ENCODE measurements around the gene SAP25. TPM values are rescaled to one million over a fixed set of nuclear protein-coding genes. Genes with fewer than 3 reads are reported as not detected.
"Not testable (repeated sequence)": the region's sequence is repeated elsewhere in the genome, so short reads cannot be mapped to it uniquely, and the experiment has no call there.

Gene SAP25
- total RNA-seq, 1 donor from 2014 or later, result 2.9 TPM

DNA sequence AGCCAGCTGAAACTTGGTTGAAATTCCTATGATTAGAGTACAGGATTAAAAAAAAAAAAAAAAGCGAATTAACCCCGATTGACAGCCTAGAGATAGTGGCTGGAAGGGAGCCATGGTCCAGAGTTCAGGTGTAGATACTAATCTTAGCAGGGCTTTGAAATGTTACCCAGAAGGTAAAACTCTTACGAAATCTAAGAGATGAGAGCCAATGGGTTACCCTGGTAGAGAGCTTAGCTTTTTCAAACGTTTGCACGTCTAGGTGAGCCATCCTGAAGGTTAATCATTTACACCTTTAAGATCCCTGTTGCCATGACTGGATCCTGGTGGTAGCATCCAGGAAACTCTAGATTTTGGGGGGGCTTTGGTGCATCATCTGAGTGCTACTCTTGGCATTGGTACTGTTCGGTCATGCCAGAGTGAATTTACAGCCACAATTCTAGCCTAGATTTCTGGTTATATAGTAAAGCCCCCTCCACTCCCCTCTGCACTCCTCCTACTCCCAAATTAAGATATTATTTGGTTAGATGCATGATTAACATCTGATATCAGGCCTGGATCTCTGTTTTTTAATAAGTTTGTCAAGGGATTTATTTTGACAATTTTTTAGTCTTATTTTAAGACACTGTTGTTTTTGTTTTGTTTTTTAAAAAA is 33.5 kb downstream of the SAP25 start:
- no peak for DNase-seq (ENCODE audit: extremely low spot score in 2 of 2)
- Histone ChIP-seq H3K27me3 (no peaks in the 10 kb centered on the region), H3K9me3 (no peaks in the 10 kb centered on the region), H3K27ac (peak overlapping the region; percentile 55), H3K4me1 (peaks cover 43% of the 10 kb centered on the region), H3K4me3 (peak overlapping the region; percentile 82 to 83), H3K36me3 (no peaks in the 10 kb centered on the region)
- intact Hi-C loops (cut with DNase I), result loop anchor here (10.0 kb wide), 1 partner anchor 325 kb away; the partner anchor contains the start of gene TRIP6
- TF ChIP-seq POLR2AphosphoS5 (IDR thresholded peaks at IDR 0.05; ENCODE audit: insufficient read depth in 1 of 2, low read depth in 1 of 2) (no peak), POLR2A (IDR thresholded peaks at IDR 0.05) (no peak)
- TF ChIP-seq, protein P1, sequence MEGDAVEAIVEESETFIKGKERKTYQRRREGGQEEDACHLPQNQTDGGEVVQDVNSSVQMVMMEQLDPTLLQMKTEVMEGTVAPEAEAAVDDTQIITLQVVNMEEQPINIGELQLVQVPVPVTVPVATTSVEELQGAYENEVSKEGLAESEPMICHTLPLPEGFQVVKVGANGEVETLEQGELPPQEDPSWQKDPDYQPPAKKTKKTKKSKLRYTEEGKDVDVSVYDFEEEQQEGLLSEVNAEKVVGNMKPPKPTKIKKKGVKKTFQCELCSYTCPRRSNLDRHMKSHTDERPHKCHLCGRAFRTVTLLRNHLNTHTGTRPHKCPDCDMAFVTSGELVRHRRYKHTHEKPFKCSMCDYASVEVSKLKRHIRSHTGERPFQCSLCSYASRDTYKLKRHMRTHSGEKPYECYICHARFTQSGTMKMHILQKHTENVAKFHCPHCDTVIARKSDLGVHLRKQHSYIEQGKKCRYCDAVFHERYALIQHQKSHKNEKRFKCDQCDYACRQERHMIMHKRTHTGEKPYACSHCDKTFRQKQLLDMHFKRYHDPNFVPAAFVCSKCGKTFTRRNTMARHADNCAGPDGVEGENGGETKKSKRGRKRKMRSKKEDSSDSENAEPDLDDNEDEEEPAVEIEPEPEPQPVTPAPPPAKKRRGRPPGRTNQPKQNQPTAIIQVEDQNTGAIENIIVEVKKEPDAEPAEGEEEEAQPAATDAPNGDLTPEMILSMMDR (IDR thresholded peaks at IDR 0.05), result no peak

DNA sequence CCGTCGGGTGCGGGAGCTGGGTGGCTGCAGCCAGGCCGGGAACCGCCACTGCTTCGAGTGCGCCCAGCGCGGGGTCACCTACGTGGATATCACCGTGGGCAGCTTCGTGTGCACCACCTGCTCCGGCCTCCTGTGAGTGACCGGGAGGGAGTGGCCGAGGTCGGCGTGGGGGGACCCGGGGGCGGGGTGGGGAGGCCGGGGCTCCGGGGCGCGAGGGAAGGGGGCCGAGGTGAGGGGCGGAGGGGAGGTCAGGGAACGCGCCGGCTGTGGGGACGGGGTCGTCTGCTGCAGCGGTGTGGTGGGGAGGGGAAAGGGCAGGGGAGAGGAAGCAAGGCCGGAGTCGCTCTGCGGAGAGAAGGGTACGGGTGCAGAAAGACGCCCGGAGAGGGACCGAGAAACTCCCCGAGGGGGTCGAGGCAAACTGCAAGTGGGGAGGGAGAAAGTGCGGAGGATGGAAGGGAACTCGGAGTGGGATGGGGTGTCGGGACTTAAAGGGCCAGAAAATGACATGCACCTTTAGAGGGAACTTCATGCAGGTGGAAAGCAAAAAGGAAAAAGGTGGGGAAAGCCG is 34.2 kb downstream of the SAP25 start:
- no peak for DNase-seq (ENCODE audit: extremely low spot score in 2 of 2)
- intact Hi-C loops (cut with DNase I), result loop anchor here (10.0 kb wide), 1 partner anchor 325 kb away; the partner anchor contains the start of gene TRIP6
- peaks cover 36% of the 10 kb centered on the region for H3K4me1 ChIP-seq

DNA sequence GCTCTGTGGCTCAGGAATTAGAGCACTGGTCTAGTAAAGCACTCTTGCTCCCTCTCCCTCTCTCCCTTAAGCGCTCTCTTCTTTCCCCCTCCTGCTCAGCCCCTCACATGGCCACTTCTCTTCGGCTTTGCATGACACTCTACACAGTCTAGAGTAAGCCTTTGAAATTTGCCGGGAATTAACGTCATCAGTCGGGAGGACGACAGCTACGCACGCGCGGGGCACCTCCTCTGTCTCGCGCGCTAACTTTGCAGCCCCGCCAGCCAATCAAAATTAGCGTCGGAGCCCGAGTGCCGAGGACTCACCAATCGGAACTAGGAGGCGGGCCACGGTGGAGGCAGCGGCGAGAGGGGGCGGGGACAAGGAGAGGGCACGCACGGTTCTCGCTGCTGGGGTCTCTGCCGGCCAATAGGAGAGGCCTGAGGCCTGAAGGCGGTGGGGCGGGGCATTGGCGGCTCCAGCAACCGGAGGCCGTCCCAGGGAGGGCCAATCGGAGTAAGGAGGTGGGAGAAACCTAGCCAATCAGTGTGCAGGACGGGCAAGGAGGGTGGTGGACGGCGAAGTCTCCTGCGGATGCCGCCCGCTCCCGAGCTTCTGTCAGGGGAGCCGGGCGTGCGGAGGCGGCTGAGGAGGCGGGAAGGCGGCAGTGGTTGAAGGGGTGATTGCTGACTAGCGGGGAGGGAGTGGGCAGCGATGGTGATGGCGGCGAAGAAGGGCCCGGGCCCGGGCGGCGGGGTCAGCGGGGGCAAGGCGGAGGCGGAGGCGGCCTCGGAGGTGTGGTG is 34.9 kb downstream of the SAP25 start, which contains the start of gene AGFG2:
Gene AGFG2, plus strand, starts transcription at position 550 of the 782 bp plus-strand sequence. Its CDS starts 144 bp downstream, at position 694.
- DNase-seq (ENCODE audit: extremely low spot score in 2 of 2), result peak; percentile 100
- Histone ChIP-seq H3K27me3 (no peaks in the 10 kb centered on the region), H3K4me1 (peaks cover 30% of the 10 kb centered on the region), H3K36me3 (no peaks in the 10 kb centered on the region), H3K4me3 (peak within 1 kb of the TSS; percentile 82 to 83), H3K27ac (peak within 1 kb of the TSS; percentile 55), H3K9me3 (no peaks in the 10 kb centered on the region)
- intact Hi-C loops (cut with DNase I), result no loop called here
- TF ChIP-seq POLR2A (IDR thresholded peaks at IDR 0.05), result peak in 1 of 2 donors; percentile 55
- TF ChIP-seq, protein P1 (IDR thresholded peaks at IDR 0.05), result no peak
- peak; percentile 91 to 96 for TF ChIP-seq POLR2AphosphoS5 (IDR thresholded peaks at IDR 0.05; ENCODE audit: insufficient read depth in 1 of 2, low read depth in 1 of 2)

More for the DNA sequence above, 34.2 kb downstream of the SAP25 start:
- Histone ChIP-seq H3K4me3 (peak overlapping the region; percentile 82 to 83), H3K27me3 (no peaks in the 10 kb centered on the region), H3K9me3 (no peaks in the 10 kb centered on the region), H3K27ac (peak overlapping the region; percentile 55), H3K36me3 (no peaks in the 10 kb centered on the region)
- no peak for TF ChIP-seq POLR2A (IDR thresholded peaks at IDR 0.05)
- no peak for TF ChIP-seq POLR2AphosphoS5 (IDR thresholded peaks at IDR 0.05; ENCODE audit: insufficient read depth in 1 of 2, low read depth in 1 of 2)
- TF ChIP-seq, protein P1 (IDR thresholded peaks at IDR 0.05), result no peak

DNA sequence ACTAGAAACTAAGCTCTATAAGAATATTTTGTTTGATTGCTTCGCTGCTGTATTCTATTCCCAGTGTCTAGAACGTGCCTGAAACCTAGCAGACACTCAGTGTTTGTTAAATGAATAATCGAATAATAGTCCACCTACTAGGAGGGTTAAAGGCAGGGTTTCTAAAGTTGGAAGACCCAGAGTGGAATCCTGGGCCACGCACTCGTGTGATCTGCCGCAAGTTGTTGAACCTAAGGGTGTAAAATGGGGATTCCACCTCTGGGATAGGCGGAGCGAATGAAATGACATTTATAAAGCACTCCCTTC is 35.4 kb downstream of the SAP25 start:
- no peak for TF ChIP-seq POLR2AphosphoS5 (IDR thresholded peaks at IDR 0.05; ENCODE audit: insufficient read depth in 1 of 2, low read depth in 1 of 2)
- TF ChIP-seq, protein P1 (IDR thresholded peaks at IDR 0.05), result no peak
- no peak for TF ChIP-seq POLR2A (IDR thresholded peaks at IDR 0.05)
- Histone ChIP-seq H3K4me3 (peak overlapping the region; percentile 31 to 82), H3K27me3 (no peaks in the 10 kb centered on the region), H3K27ac (no peak overlapping the region), H3K9me3 (no peaks in the 10 kb centered on the region), H3K36me3 (no peaks in the 10 kb centered on the region), H3K4me1 (peaks cover 24% of the 10 kb centered on the region)
- intact Hi-C loops (cut with DNase I), result no loop called here
- no peak for DNase-seq (ENCODE audit: extremely low spot score in 2 of 2)

DNA sequence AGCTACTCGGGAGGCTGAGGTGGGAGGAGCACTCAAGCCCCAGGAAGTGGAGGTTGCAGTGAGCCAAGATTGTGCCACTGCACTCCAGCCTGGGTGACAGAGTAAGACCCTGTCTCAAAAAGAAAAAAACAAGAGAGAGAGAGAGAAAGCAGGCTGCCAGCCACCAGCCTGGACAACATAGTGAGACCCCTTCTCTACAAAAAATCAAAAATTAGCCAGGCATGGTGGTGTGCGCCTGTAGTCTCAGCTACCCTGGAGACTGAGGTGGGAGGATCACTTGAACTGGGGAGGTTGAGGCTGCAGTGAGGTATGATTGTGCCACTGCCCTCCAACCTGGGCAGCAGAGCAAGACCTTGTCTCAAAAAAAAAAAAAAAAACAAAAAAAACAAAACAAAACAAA is 37.0 kb downstream of the SAP25 start:
- H3K4me3 ChIP-seq; H3K27me3 ChIP-seq; DNase-seq (ENCODE audit: extremely low spot score in 2 of 2); H3K9me3 ChIP-seq; intact Hi-C loops (cut with DNase I); H3K27ac ChIP-seq; H3K36me3 ChIP-seq: not testable (repeated sequence)
- H3K4me1 ChIP-seq, result peaks cover 23% of the 10 kb centered on the region

DNA sequence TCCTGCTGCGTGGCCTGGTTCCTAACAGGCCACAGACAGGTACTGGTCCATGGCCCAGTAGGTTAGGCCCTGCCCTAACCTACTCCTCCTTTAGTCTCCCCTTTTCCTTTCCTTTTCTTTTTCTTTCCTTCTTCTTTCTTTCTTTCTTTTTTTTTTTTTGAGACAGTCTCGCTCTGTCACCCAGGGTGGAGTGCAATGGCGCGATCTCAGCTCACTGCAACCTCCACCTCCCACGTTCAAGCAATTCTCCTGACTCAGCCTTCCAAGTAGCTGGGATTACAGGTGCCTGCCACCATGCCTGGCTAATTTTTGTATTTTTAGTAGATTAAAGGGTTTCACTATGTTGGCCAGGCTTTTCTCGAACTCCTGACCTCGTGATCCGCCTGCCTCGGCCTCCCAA is 37.7 kb downstream of the SAP25 start:
- intact Hi-C loops (cut with DNase I); H3K36me3 ChIP-seq; H3K27me3 ChIP-seq; H3K27ac ChIP-seq; DNase-seq (ENCODE audit: extremely low spot score in 2 of 2); H3K9me3 ChIP-seq; H3K4me3 ChIP-seq: not testable (repeated sequence)
- peaks cover 23% of the 10 kb centered on the region for H3K4me1 ChIP-seq
